Fibroblast of lung (primary cell): ENCODE measurements around the gene THOC1. TPM values are rescaled to one million over a fixed set of nuclear protein-coding genes. Genes with fewer than 3 reads are reported as not detected.

ENCODE experiments used
- DNase-seq, 2 donors: peaks; one replicate each; pipeline versions ENCODE4 v3.0.0 to v3.0.0-alpha.2; 2010; ENCODE audit warnings: low read depth in 2 of 2
- H2AFZ ChIP-seq: 2 replicates; pipeline ENCODE4 v1.5.1; 2012; ENCODE audit warnings: low read length, control low read depth, inconsistent platforms
- H3K27ac ChIP-seq: 2 replicates; pipeline ENCODE4 v1.5.1; 2011; ENCODE audit warnings: low read length, control low read depth; ENCODE audit not compliant: insufficient read depth
- H3K27me3 ChIP-seq: 2 replicates; pipeline ENCODE4 v1.5.1; 2011; ENCODE audit warnings: mild to moderate bottlenecking, low read length; ENCODE audit not compliant: control insufficient read depth, insufficient read depth
- H3K36me3 ChIP-seq: 2 replicates; pipeline ENCODE4 v1.5.1; 2011; ENCODE audit warnings: low read length; ENCODE audit not compliant: control insufficient read depth, insufficient read depth
- H3K4me1 ChIP-seq: 2 replicates; pipeline ENCODE4 v1.5.1; 2011; ENCODE audit warnings: low read length; ENCODE audit not compliant: control insufficient read depth, insufficient read depth; ENCODE audit errors: extremely low read depth
- H3K4me2 ChIP-seq: 2 replicates; pipeline ENCODE4 v1.5.1; 2011; ENCODE audit warnings: low read length, control low read depth; ENCODE audit not compliant: insufficient read depth; ENCODE audit errors: extremely low read depth
- H3K4me3 ChIP-seq, 4 experiments: fragments of 200-600 bp in 1 of 4; sonication (generic) in 1 of 4; replicated peaks in 1 of 4; 2 replicates each; pipeline ENCODE4 v1.5.1; 2011 to 2016; ENCODE audit warnings: low read length in 4 of 4, low read depth in 3 of 4, mild to moderate bottlenecking in 3 of 4, control low read depth in 2 of 4, inconsistent platforms in 1 of 4, mixed read lengths in 1 of 4; ENCODE audit not compliant: insufficient read depth in 1 of 4; ENCODE audit errors: control extremely low read depth in 1 of 4
- H3K79me2 ChIP-seq: 2 replicates; pipeline ENCODE4 v1.5.1; 2012; ENCODE audit warnings: mild to moderate bottlenecking, low read length, inconsistent platforms; ENCODE audit not compliant: control insufficient read depth, insufficient read depth
- H3K9ac ChIP-seq: 2 replicates; pipeline ENCODE4 v1.5.1; 2011; ENCODE audit warnings: mild to moderate bottlenecking, low read length, control low read depth; ENCODE audit not compliant: insufficient read depth
- H3K9me3 ChIP-seq: 2 replicates; pipeline ENCODE4 v1.5.1; 2012; ENCODE audit warnings: low read depth, low read length; ENCODE audit not compliant: control insufficient read depth, insufficient read depth
- H4K20me1 ChIP-seq: 2 replicates; pipeline ENCODE4 v1.5.1; 2011; ENCODE audit warnings: low read length; ENCODE audit not compliant: control insufficient read depth, insufficient read depth; ENCODE audit errors: extremely low read depth
- EZH2 ChIP-seq: IDR thresholded peaks from 2 replicates; pipeline ENCODE4 v1.5.1; 2012; ENCODE audit warnings: low read length, control low read depth, mild to moderate bottlenecking; ENCODE audit errors: missing control alignments
- polyA plus RNA-seq, 2 donors: library from polyadenylated mRNA; depleted of rRNA in 1 of 2; stranded (reverse) in 1 of 2; unstranded in 1 of 2; fragments of >200 nt; gene quantifications; 2 replicates each; pipeline ENCODE4 v1.2.1, GENCODE V29; 2011 to 2012; ENCODE audit warnings: missing spikeins in 1 of 2
- total RNA-seq: library from RNA; depleted of rRNA; stranded (reverse); fragments of >200 nt; gene quantifications from 2 replicates; pipeline ENCODE4 v1.2.1, GENCODE V29; 2014
- TF ChIP-seq, protein P1 (sequence below), 2 donors: IDR thresholded peaks in 1 of 2; conservative IDR thresholded peaks in 1 of 2; 1 replicate in 1 of 2; 2 replicates in 1 of 2; pipeline ENCODE4 v1.5.1; 2011 to 2012; ENCODE audit warnings: low read length in 2 of 2, control low read depth in 1 of 2, inconsistent platforms in 1 of 2, low read depth in 1 of 2, mild to moderate bottlenecking in 1 of 2

Gene THOC1
- total and polyA plus RNA-seq, 2 donors (not counting 1 experiment from before 2014, with no cell fraction given): 18.2 to 35.2 TPM

DNA sequence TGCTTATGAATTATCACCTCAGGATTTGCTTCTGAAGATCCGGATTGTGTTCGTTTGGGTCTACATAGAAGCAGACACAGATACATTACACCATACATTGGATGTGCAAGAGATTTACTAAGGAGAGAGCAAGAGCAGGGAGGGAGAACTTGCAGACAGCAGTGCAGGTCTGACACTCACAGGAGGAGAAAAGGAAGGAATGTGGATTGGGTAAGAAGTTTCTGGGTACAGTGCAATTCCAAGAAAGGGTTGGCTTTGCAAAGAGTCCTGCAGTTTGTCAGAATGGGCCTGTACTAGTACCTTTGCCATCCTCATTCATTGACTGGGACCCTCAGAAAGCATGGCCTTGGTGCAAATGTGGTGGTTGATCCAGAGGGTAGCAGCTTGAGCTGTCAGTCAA, 4.8 kb upstream of the THOC1 start:
- Histone ChIP-seq H3K9ac (no peak overlapping the region), H3K9me3 (no peaks in the 10 kb centered on the region), H4K20me1 (no peaks in the 10 kb centered on the region), H3K27ac (no peak overlapping the region), H3K36me3 (no peaks in the 10 kb centered on the region), H3K4me2 (no peak overlapping the region), H3K4me1 (no peaks in the 10 kb centered on the region), H2AFZ (no peak overlapping the region), H3K79me2 (peaks cover under 1% of the 10 kb centered on the region), H3K27me3 (no peaks in the 10 kb centered on the region), H3K4me3 (no peak overlapping the region)
- TF ChIP-seq, protein P1, sequence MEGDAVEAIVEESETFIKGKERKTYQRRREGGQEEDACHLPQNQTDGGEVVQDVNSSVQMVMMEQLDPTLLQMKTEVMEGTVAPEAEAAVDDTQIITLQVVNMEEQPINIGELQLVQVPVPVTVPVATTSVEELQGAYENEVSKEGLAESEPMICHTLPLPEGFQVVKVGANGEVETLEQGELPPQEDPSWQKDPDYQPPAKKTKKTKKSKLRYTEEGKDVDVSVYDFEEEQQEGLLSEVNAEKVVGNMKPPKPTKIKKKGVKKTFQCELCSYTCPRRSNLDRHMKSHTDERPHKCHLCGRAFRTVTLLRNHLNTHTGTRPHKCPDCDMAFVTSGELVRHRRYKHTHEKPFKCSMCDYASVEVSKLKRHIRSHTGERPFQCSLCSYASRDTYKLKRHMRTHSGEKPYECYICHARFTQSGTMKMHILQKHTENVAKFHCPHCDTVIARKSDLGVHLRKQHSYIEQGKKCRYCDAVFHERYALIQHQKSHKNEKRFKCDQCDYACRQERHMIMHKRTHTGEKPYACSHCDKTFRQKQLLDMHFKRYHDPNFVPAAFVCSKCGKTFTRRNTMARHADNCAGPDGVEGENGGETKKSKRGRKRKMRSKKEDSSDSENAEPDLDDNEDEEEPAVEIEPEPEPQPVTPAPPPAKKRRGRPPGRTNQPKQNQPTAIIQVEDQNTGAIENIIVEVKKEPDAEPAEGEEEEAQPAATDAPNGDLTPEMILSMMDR (conservative IDR thresholded peaks at IDR 0.05 in 1 of 2, IDR thresholded peaks at IDR 0.05 in 1 of 2; ENCODE audit: low read depth in 1 of 2, low read length in 2 of 2): no peak
- no peak for TF ChIP-seq EZH2
- no peak for DNase-seq

DNA sequence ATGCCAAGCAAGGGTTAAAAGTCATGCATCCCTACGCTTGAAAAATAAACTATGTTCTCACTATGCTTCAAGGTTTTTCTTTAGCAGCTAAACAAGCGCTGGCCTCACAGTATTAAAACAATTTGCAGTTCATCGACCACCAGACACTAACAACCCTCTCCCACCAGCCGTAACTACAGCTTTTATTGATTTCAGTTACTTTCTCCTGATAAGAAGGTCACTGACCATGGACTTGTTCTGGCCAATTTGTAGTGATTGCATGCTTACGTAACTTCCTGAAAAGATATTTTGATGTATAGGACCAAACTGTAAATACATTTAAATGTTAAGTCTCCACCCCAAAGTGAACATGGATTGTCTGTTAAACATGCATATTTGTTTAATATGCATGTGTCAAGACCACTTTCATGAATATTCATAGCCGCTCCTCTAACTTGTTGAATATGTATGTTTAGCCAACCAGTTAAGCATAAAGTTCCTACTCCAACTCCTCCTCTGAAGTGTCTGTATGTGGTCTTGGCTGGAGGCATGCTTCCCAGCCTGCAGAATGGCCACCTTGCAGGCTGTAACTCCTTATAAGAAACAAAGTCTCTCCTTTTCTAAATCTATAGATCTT, 1.7 kb upstream of the THOC1 start:
- Histone ChIP-seq H3K4me1 (no peaks in the 10 kb centered on the region), H3K36me3 (no peaks in the 10 kb centered on the region), H3K27me3 (no peaks in the 10 kb centered on the region), H3K79me2 (peaks cover 19% of the 10 kb centered on the region), H4K20me1 (no peaks in the 10 kb centered on the region), H3K9ac (no peak overlapping the region), H3K9me3 (no peaks in the 10 kb centered on the region), H2AFZ (no peak overlapping the region), H3K4me3 (no peak overlapping the region), H3K27ac (no peak overlapping the region), H3K4me2 (peak overlapping the region; percentile 17)
- no peak for DNase-seq
- TF ChIP-seq EZH2: no peak
- TF ChIP-seq, protein P1 (conservative IDR thresholded peaks at IDR 0.05 in 1 of 2, IDR thresholded peaks at IDR 0.05 in 1 of 2; ENCODE audit: low read depth in 1 of 2, low read length in 2 of 2): no peak

DNA sequence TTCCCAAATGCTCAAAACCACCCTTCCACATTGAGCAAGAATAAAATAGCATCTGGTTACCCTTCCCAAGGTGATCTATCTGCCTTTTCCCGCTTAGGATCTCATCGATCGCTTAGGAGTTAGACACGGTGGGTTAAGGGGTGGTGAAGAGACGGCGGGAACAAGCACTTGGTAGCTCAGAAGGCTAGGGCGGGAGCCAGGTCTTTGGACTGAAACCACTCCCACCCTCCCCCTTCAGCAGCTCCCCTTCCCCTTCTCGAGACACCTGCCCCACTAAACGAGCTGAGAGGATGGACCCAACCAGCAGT, 513 bp downstream of the THOC1 start:
- H3K4me3 ChIP-seq: peak overlapping the region; percentile 77 to 97 (median 80)
- peak overlapping the region; percentile 97 for H2AFZ ChIP-seq
- no peaks in the 10 kb centered on the region for H4K20me1 ChIP-seq
- no peaks in the 10 kb centered on the region for H3K27me3 ChIP-seq
- peak overlapping the region; percentile 97 for H3K4me2 ChIP-seq
- no peak for TF ChIP-seq EZH2
- TF ChIP-seq, protein P1 (conservative IDR thresholded peaks at IDR 0.05 in 1 of 2, IDR thresholded peaks at IDR 0.05 in 1 of 2; ENCODE audit: low read depth in 1 of 2, low read length in 2 of 2): no peak
- H3K36me3 ChIP-seq: no peaks in the 10 kb centered on the region
- H3K4me1 ChIP-seq: no peaks in the 10 kb centered on the region
- H3K9ac ChIP-seq: peak overlapping the region; percentile 78
- DNase-seq: no peak
- peak overlapping the region; percentile 95 for H3K27ac ChIP-seq
- H3K79me2 ChIP-seq: peaks cover 19% of the 10 kb centered on the region
- no peaks in the 10 kb centered on the region for H3K9me3 ChIP-seq
